ENCODE data around the gene WIPI1. TPM values are rescaled to one million over a fixed set of nuclear protein-coding genes. Genes with fewer than 3 reads are reported as not detected.

Gene WIPI1
- total and polyA plus RNA-seq, 9 of the 15 experiments (the other 6 are each of a cell fraction or from before 2014, with no cell fraction given) = 3.7 to 23.5 (median 11.8) TPM

DNA sequence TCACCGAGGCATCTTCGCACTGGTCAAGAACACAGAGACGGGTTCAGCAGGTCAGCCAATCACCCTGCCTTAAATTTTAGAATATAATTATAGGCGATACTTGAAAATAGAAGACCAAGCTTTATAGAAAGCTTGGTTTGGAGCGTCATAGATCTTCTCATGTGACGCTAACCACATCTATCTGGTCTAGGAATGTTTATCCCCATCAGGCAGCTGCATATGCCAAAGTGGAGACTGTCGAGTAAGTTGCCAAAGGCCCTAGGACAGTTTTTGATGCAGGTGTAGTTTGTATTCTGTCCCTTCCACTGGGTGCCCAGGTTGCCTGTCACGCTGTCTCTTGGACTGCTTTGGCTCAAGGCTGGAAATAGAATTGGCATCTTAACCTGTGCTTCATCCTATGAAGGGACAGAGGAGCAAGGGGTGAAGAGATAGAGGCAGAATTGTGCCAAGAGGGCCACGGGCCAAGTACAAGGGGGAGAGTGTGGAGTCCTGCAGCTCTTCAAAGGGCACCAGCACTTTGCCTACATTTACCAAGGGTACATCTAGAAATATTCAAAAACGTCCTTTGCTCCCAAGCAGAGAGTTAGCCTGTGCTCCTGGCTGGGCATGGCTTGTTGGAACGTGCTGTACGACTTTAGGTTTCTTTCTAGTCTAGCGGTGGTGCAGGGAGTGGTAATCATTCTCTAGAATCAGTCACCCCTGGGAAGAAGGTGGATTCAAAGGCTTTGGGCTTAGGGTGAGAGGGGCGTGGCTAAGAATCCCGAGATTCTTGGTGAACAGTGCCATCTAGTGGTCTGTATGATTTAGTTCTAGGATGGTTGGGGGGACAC lies 5.3 kb upstream of the WIPI1 start (continued):
- TF ChIP-seq FOS (IDR thresholded peaks at IDR 0.05; ENCODE audit: extremely low read depth, insufficient read length) (no peak), CCNT2 (IDR thresholded peaks at IDR 0.05; ENCODE audit: borderline replicate concordance, extremely low read depth, insufficient read length, low read depth, low read length) (no peak), RFX7 (CRISPR knock-in tag; IDR thresholded peaks at IDR 0.05) (no peak), SP2 (IDR thresholded peaks at IDR 0.05; ENCODE audit: extremely low read depth, low read depth, low read length, poor library complexity, severe bottlenecking) (no peak), COPS2 (conservative IDR thresholded peaks at IDR 0.05) (no peak), ZNF174 (CRISPR knock-in tag; IDR thresholded peaks at IDR 0.05) (no peak), PHF20 (IDR thresholded peaks at IDR 0.05; ENCODE audit: partially characterized antibody) (no peak), TRIM28 (IDR thresholded peaks at IDR 0.05) (no peak), FUS (optimal IDR thresholded peaks at IDR 0.05; ENCODE audit: low read depth, low read length) (no peak)
- TF ChIP-seq, protein P1, sequence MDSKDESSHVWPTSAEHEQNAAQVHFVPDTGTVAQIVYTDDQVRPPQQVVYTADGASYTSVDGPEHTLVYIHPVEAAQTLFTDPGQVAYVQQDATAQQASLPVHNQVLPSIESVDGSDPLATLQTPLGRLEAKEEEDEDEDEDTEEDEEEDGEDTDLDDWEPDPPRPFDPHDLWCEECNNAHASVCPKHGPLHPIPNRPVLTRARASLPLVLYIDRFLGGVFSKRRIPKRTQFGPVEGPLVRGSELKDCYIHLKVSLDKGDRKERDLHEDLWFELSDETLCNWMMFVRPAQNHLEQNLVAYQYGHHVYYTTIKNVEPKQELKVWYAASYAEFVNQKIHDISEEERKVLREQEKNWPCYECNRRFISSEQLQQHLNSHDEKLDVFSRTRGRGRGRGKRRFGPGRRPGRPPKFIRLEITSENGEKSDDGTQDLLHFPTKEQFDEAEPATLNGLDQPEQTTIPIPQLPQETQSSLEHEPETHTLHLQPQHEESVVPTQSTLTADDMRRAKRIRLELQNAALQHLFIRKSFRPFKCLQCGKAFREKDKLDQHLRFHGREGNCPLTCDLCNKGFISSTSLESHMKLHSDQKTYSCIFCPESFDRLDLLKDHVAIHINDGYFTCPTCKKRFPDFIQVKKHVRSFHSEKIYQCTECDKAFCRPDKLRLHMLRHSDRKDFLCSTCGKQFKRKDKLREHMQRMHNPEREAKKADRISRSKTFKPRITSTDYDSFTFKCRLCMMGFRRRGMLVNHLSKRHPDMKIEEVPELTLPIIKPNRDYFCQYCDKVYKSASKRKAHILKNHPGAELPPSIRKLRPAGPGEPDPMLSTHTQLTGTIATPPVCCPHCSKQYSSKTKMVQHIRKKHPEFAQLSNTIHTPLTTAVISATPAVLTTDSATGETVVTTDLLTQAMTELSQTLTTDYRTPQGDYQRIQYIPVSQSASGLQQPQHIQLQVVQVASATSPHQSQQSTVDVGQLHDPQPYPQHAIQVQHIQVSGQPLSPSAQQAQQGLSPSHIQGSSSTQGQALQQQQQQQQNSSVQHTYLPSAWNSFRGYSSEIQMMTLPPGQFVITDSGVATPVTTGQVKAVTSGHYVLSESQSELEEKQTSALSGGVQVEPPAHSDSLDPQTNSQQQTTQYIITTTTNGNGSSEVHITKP (IDR thresholded peaks at IDR 0.05; ENCODE audit: partially characterized antibody) = peak; percentile 63
- TF ChIP-seq, protein P2, sequence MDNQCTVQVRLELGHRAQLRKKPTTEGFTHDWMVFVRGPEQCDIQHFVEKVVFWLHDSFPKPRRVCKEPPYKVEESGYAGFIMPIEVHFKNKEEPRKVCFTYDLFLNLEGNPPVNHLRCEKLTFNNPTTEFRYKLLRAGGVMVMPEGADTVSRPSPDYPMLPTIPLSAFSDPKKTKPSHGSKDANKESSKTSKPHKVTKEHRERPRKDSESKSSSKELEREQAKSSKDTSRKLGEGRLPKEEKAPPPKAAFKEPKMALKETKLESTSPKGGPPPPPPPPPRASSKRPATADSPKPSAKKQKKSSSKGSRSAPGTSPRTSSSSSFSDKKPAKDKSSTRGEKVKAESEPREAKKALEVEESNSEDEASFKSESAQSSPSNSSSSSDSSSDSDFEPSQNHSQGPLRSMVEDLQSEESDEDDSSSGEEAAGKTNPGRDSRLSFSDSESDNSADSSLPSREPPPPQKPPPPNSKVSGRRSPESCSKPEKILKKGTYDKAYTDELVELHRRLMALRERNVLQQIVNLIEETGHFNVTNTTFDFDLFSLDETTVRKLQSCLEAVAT (IDR thresholded peaks at IDR 0.05) = no peak
- TF ChIP-seq, protein P3, sequence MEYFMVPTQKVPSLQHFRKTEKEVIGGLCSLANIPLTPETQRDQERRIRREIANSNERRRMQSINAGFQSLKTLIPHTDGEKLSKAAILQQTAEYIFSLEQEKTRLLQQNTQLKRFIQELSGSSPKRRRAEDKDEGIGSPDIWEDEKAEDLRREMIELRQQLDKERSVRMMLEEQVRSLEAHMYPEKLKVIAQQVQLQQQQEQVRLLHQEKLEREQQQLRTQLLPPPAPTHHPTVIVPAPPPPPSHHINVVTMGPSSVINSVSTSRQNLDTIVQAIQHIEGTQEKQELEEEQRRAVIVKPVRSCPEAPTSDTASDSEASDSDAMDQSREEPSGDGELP (CRISPR knock-in tag; IDR thresholded peaks at IDR 0.05; ENCODE audit: borderline replicate concordance) = no peak
- TF ChIP-seq, protein P4, sequence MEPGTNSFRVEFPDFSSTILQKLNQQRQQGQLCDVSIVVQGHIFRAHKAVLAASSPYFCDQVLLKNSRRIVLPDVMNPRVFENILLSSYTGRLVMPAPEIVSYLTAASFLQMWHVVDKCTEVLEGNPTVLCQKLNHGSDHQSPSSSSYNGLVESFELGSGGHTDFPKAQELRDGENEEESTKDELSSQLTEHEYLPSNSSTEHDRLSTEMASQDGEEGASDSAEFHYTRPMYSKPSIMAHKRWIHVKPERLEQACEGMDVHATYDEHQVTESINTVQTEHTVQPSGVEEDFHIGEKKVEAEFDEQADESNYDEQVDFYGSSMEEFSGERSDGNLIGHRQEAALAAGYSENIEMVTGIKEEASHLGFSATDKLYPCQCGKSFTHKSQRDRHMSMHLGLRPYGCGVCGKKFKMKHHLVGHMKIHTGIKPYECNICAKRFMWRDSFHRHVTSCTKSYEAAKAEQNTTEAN (CRISPR knock-in tag; IDR thresholded peaks at IDR 0.05) = no peak
- TF ChIP-seq, protein P5, sequence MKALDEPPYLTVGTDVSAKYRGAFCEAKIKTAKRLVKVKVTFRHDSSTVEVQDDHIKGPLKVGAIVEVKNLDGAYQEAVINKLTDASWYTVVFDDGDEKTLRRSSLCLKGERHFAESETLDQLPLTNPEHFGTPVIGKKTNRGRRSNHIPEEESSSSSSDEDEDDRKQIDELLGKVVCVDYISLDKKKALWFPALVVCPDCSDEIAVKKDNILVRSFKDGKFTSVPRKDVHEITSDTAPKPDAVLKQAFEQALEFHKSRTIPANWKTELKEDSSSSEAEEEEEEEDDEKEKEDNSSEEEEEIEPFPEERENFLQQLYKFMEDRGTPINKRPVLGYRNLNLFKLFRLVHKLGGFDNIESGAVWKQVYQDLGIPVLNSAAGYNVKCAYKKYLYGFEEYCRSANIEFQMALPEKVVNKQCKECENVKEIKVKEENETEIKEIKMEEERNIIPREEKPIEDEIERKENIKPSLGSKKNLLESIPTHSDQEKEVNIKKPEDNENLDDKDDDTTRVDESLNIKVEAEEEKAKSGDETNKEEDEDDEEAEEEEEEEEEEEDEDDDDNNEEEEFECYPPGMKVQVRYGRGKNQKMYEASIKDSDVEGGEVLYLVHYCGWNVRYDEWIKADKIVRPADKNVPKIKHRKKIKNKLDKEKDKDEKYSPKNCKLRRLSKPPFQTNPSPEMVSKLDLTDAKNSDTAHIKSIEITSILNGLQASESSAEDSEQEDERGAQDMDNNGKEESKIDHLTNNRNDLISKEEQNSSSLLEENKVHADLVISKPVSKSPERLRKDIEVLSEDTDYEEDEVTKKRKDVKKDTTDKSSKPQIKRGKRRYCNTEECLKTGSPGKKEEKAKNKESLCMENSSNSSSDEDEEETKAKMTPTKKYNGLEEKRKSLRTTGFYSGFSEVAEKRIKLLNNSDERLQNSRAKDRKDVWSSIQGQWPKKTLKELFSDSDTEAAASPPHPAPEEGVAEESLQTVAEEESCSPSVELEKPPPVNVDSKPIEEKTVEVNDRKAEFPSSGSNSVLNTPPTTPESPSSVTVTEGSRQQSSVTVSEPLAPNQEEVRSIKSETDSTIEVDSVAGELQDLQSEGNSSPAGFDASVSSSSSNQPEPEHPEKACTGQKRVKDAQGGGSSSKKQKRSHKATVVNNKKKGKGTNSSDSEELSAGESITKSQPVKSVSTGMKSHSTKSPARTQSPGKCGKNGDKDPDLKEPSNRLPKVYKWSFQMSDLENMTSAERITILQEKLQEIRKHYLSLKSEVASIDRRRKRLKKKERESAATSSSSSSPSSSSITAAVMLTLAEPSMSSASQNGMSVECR (CRISPR knock-in tag; IDR thresholded peaks at IDR 0.05) = no peak

Data from K562 (cell line).